PC-3 (cell line): Measurements from ENCODE around the gene CCDC187. TPM values are rescaled to one million over a fixed set of nuclear protein-coding genes. Genes with fewer than 3 reads are reported as not detected.

Experiments
- ATAC-seq: fragments of 200-7000 bp; cut with Tn5 transposase; 2 replicates; pipeline ENCODE4 v1.9.1; 2020; ENCODE audit warnings: mild to moderate bottlenecking, moderate library complexity
- BruUV-seq: library from RNA; stranded (reverse); fragments of 400-500 nt; replicated peaks from 2 replicates; lab custom pipeline; 2021; lab: Mats Ljungman, UMichigan
- CTCF ChIA-PET: fragments of 300-600 bp; sonication (Branson Sonifier 250); formaldehyde crosslinking; loops from one replicate; lab custom pipeline; 2022; ENCODE audit warnings: antibody characterized with exemption; lab: Charles Lee
- POLR2A ChIA-PET: fragments of 300-600 bp; sonication (Branson Sonifier 250); formaldehyde crosslinking; loops from one replicate; lab custom pipeline; 2022; ENCODE audit warnings: antibody characterized with exemption; ENCODE audit not compliant: unreplicated experiment; lab: Charles Lee
- DNase-seq: peaks from one replicate; pipeline ENCODE4 v3.0.0-alpha.2; 2015
- H2AFZ ChIP-seq: fragments of 300-600 bp; sonication (generic); 2 replicates; pipeline ENCODE4 v1.6.0; 2016; ENCODE audit warnings: antibody characterized with exemption, low read length
- H3F3A ChIP-seq: fragments of 300-600 bp; sonication (generic); one replicate; pipeline ENCODE4 v1.6.0; 2017; ENCODE audit warnings: antibody characterized with exemption, low read length, control low read depth, mild to moderate bottlenecking; ENCODE audit not compliant: unreplicated experiment
- H3K27ac ChIP-seq: fragments of 300-600 bp; sonication (generic); 2 replicates; pipeline ENCODE4 v1.5.1; 2016; ENCODE audit warnings: mild to moderate bottlenecking, low read length
- H3K27me3 ChIP-seq: fragments of 300-600 bp; sonication (generic); 2 replicates; pipeline ENCODE4 v1.6.1; 2016; ENCODE audit warnings: low read length, mixed read lengths
- H3K36me3 ChIP-seq: fragments of 300-600 bp; sonication (generic); 2 replicates; pipeline ENCODE4 v1.6.1; 2016; ENCODE audit warnings: low read depth, mixed run types, low read length, mixed read lengths
- H3K4me1 ChIP-seq: fragments of 300-600 bp; sonication (generic); 2 replicates; pipeline ENCODE4 v1.5.1; 2016; ENCODE audit warnings: low read length; ENCODE audit not compliant: insufficient read depth
- H3K4me2 ChIP-seq: fragments of 300-600 bp; sonication (generic); 2 replicates; pipeline ENCODE4 v1.6.0; 2016; ENCODE audit warnings: low read length
- H3K4me3 ChIP-seq: fragments of 300-600 bp; sonication (generic); 2 replicates; pipeline ENCODE4 v1.5.1; 2016; ENCODE audit warnings: mild to moderate bottlenecking, low read length, mixed read lengths
- H3K79me2 ChIP-seq: fragments of 300-600 bp; sonication (generic); 2 replicates; pipeline ENCODE4 v1.6.1; 2017; ENCODE audit warnings: low read length, mixed read lengths
- H3K9ac ChIP-seq: fragments of 300-600 bp; sonication (generic); 2 replicates; pipeline ENCODE4 v1.6.0; 2016; ENCODE audit warnings: mild to moderate bottlenecking, low read length
- H3K9me2 ChIP-seq: fragments of 300-600 bp; sonication (generic); replicated peaks from 2 replicates; pipeline ENCODE4 v1.6.1; 2016; ENCODE audit warnings: mixed run types, low read length, mixed read lengths
- H3K9me3 ChIP-seq: fragments of 300-600 bp; sonication (generic); 2 replicates; pipeline ENCODE4 v1.6.1; 2016; ENCODE audit warnings: low read length, mixed read lengths
- H4K20me1 ChIP-seq: fragments of 300-600 bp; sonication (generic); 2 replicates; pipeline ENCODE4 v1.6.1; 2016; ENCODE audit warnings: low read length, mixed read lengths
- EZH2 ChIP-seq: fragments of 300-600 bp; sonication (generic); IDR thresholded peaks from one replicate; pipeline ENCODE4 v1.6.1; 2017; ENCODE audit warnings: antibody characterized with exemption, mild to moderate bottlenecking, low read length; ENCODE audit not compliant: unreplicated experiment
- EZH2phosphoT487 ChIP-seq: fragments of 300-600 bp; sonication (generic); IDR thresholded peaks from 2 replicates; pipeline ENCODE4 v1.6.1; 2018; ENCODE audit warnings: mild to moderate bottlenecking, antibody characterized with exemption, low read length, borderline replicate concordance
- intact Hi-C: fragments of 100-400 bp; cut with micrococcal nuclease; formaldehyde crosslinking; loops from 2 replicates; pipeline ENCODE4 v1.9.0; 2023
- total RNA-seq: library from RNA; depleted of rRNA; stranded (reverse); fragments of >200 nt; gene quantifications from 2 replicates; pipeline ENCODE4 v1.2.3, GENCODE V29; 2014
- TF ChIP-seq, protein P1 (sequence below): fragments of 300-600 bp; sonication (generic); conservative IDR thresholded peaks from 2 replicates; pipeline ENCODE4 v1.5.1; 2017; ENCODE audit warnings: antibody characterized with exemption, low read depth, mild to moderate bottlenecking, low read length

CCDC187 gene
- total RNA-seq, 1 experiment from 2014 or later: 0.04 TPM

DNA sequence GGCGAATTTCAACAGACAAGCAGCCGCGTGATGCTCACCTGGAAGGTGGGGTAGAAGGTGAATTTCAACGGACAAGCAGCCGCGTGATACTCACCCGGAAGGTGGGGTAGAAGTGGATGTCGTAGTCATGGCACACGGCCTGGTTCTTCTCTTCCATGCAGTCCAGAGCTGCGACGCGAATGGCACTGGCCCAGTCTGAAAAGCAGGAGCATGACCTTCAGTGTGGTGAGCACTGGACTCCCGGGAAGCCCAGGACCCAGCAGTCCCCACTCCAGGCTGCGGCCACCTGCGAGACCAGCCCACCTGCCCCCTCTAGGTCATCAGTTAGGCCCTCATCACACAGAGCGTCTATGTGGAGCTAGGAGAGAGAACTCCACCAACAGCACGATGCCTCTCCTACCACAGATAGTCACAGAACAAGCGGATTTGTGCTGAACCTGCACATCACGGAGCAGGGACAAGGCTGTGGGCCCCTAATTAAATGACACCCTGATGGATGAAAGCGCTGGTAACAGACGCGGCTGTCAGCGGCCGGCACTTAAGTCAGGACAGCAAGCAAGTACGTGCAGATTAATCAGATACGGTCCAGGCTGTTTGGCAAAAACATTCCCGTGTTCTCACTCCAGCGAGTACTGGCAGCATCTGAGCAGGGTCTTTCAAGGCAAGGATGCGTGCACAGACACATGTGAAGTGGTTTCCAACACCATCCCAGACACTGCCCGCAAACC lies 77.0 kb downstream of the CCDC187 start:
- no peak overlapping the region for H2AFZ ChIP-seq
- POLR2A ChIA-PET: no interaction called here
- H3K36me3 ChIP-seq: peaks cover 5% of the 10 kb centered on the region; the same call in 1 of the 2 replicates
- ATAC-seq (no peak), DNase-seq (no peak)
- no peaks in the 10 kb centered on the region for H3K9me3 ChIP-seq
- H3K4me1 ChIP-seq: peaks cover 30% of the 10 kb centered on the region
- no peak for TF ChIP-seq EZH2phosphoT487
- TF ChIP-seq, protein P1, sequence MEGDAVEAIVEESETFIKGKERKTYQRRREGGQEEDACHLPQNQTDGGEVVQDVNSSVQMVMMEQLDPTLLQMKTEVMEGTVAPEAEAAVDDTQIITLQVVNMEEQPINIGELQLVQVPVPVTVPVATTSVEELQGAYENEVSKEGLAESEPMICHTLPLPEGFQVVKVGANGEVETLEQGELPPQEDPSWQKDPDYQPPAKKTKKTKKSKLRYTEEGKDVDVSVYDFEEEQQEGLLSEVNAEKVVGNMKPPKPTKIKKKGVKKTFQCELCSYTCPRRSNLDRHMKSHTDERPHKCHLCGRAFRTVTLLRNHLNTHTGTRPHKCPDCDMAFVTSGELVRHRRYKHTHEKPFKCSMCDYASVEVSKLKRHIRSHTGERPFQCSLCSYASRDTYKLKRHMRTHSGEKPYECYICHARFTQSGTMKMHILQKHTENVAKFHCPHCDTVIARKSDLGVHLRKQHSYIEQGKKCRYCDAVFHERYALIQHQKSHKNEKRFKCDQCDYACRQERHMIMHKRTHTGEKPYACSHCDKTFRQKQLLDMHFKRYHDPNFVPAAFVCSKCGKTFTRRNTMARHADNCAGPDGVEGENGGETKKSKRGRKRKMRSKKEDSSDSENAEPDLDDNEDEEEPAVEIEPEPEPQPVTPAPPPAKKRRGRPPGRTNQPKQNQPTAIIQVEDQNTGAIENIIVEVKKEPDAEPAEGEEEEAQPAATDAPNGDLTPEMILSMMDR: no peak
- no peak for TF ChIP-seq EZH2
- no peaks in the 10 kb centered on the region for H4K20me1 ChIP-seq
- H3K4me3 ChIP-seq: no peak overlapping the region
- H3K27me3 ChIP-seq: no peaks in the 10 kb centered on the region
- H3K9ac ChIP-seq: no peak overlapping the region
- no peaks in the 10 kb centered on the region for H3K9me2 ChIP-seq
- H3F3A ChIP-seq: no peaks in the 10 kb centered on the region
- no TSS peak for BruUV-seq
- CTCF ChIA-PET: no interaction called here
- peaks cover 35% of the 10 kb centered on the region for H3K79me2 ChIP-seq
- no peak overlapping the region for H3K27ac ChIP-seq
- intact Hi-C loops: no loop called here
- H3K4me2 ChIP-seq: no peak overlapping the region

DNA sequence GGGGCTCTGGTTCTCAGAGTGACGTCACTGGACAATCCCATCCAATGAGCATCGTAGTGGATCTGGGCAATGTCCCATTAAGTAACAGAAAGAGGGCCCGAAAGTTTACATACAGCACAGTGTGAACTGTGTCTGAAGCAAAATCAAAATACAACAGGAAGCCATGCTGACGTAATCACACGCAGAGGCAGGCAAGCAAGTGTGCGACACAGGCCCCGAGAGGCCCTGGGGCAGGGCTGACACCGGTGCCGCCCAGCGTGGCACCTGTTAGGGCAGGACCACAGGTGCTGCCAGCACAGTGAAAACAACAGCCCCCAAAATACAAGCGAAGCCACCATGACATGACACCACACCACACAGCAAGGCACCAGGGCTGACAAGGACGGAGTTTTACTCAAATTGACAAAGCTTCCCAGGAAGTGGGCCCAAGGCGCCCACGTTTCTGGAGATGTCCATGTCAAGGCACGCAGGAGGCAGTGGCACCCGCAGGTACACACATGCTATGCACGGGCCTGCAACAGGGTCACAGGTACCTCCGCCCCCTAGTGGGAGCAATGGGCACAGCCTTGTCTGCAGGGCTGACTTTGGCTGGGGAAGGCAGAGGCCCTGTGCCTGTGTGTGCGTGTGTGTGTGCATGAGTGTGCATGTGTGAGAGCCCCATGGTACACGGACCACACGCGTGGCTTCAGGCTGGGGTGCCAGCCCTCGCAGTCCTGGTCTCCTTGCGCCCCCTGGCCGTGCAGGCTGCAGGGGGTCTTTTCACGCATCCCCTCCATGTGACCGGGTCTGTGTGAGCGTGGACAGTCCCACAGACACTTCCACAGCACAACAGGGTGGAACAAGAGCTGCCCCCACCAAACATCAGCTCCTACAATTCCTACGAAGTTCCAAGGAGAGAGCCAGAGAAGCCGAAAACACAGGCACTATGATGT lies 77.9 kb downstream of the CCDC187 start:
- H3K4me3 ChIP-seq: no peak overlapping the region
- intact Hi-C loops: no loop called here
- peaks cover 30% of the 10 kb centered on the region for H3K4me1 ChIP-seq
- no TSS peak for BruUV-seq
- no peak overlapping the region for H3K4me2 ChIP-seq
- ChIA-PET CTCF (no interaction called here), POLR2A (no interaction called here)
- no peak overlapping the region for H3K27ac ChIP-seq
- peaks cover 35% of the 10 kb centered on the region for H3K79me2 ChIP-seq
- H3F3A ChIP-seq: no peaks in the 10 kb centered on the region
- peaks cover 5% of the 10 kb centered on the region; the same call in 1 of the 2 replicates for H3K36me3 ChIP-seq
- TF ChIP-seq, protein P1: peak; percentile 75
- TF ChIP-seq EZH2 (no peak), EZH2phosphoT487 (no peak)
- no peaks in the 10 kb centered on the region for H3K9me2 ChIP-seq
- H3K27me3 ChIP-seq: no peaks in the 10 kb centered on the region
- no peaks in the 10 kb centered on the region for H4K20me1 ChIP-seq
- no peaks in the 10 kb centered on the region for H3K9me3 ChIP-seq
- no peak overlapping the region for H2AFZ ChIP-seq
- no peak overlapping the region for H3K9ac ChIP-seq
- DNase-seq: peak; percentile 67
- peak; percentile 57 for ATAC-seq

DNA sequence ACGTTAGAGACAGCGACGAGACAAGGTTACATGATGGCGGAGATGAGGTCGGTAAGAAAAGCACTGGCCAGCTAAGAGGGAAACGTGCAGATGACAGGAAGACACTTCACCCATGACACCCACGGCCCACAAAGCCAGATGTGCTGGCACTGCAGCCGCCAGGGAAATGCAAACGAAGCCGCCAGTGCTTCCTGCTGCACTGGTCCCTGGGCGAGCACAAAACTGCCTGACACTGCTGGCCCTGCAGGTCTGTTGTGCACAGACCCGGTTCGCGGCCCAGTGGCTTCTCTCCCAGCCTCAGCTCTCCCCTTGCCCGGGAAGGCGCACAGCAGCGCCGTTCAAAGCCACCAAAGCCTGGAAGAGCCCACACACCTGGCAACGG lies 78.5 kb downstream of the CCDC187 start:
- POLR2A ChIA-PET: no interaction called here
- DNase-seq (no peak), ATAC-seq (no peak)
- TF ChIP-seq EZH2phosphoT487 (no peak), EZH2 (no peak)
- TF ChIP-seq, protein P1: no peak
- no peak overlapping the region for H3K4me2 ChIP-seq
- H2AFZ ChIP-seq: no peak overlapping the region
- intact Hi-C loops: no loop called here
- H3K9me3 ChIP-seq: no peaks in the 10 kb centered on the region
- BruUV-seq: no TSS peak
- H3K79me2 ChIP-seq: peaks cover 35% of the 10 kb centered on the region
- H4K20me1 ChIP-seq: no peaks in the 10 kb centered on the region
- H3K27ac ChIP-seq: no peak overlapping the region
- H3K9ac ChIP-seq: no peak overlapping the region
- H3F3A ChIP-seq: no peaks in the 10 kb centered on the region
- CTCF ChIA-PET: no interaction called here
- peaks cover 5% of the 10 kb centered on the region; the same call in 1 of the 2 replicates for H3K36me3 ChIP-seq
- H3K9me2 ChIP-seq: no peaks in the 10 kb centered on the region
- H3K4me1 ChIP-seq: peaks cover 37% of the 10 kb centered on the region
- H3K4me3 ChIP-seq: no peak overlapping the region
- H3K27me3 ChIP-seq: no peaks in the 10 kb centered on the region
